Thoracic aorta (tissue), 2 donors: ENCODE results near the gene ASAP2. TPM values are rescaled to one million over a fixed set of nuclear protein-coding genes. Genes with fewer than 3 reads are reported as not detected.
A peak's percentile ranks its signal among the peaks of the same experiment; 100 is the strongest.

ENCODE experiments used
- ATAC-seq: fragments of 150-250 bp; one replicate; pipeline ENCODE4 v1.8.0; 2017; ENCODE audit warnings: low read depth; ENCODE audit not compliant: insufficient number of reproducible peaks, low FRiP score
- DNase-seq: peaks from one replicate; pipeline ENCODE4 v3.0.0-alpha.2; 2020; ENCODE audit warnings: low spot score
- H3K27ac ChIP-seq, 2 donors: fragments of 200-600 bp; sonication (generic); 1 replicate in 1 of 2; 2 replicates in 1 of 2; pipeline ENCODE4 v1.5.1; 2016; ENCODE audit warnings: mild to moderate bottlenecking in 2 of 2, moderate library complexity in 2 of 2
- H3K27me3 ChIP-seq: fragments of 200-600 bp; sonication (generic); replicated peaks from 2 replicates; pipeline ENCODE4 v1.6.0; 2016; ENCODE audit warnings: mild to moderate bottlenecking; ENCODE audit not compliant: insufficient read depth
- H3K36me3 ChIP-seq: fragments of 200-600 bp; sonication (generic); one replicate; pipeline ENCODE4 v1.5.1; 2016
- H3K4me1 ChIP-seq, 2 donors: fragments of 200-600 bp; sonication (generic); 1 replicate in 1 of 2; 2 replicates in 1 of 2; pipeline versions ENCODE4 v1.5.1 to v1.6.0; 2016; ENCODE audit warnings: low read depth in 2 of 2, mild to moderate bottlenecking in 1 of 2; ENCODE audit not compliant: control insufficient read depth in 1 of 2
- H3K4me3 ChIP-seq: fragments of 200-600 bp; sonication (generic); 2 replicates; pipeline ENCODE4 v1.5.1; 2016; ENCODE audit warnings: mild to moderate bottlenecking
- H3K9me3 ChIP-seq: fragments of 200-600 bp; sonication (generic); 2 replicates; pipeline ENCODE4 v1.5.1; 2016
- total RNA-seq, 2 donors: library from RNA; depleted of rRNA; stranded (reverse); fragments of >200 nt; gene quantifications; one replicate each; pipeline versions ENCODE4 v1.1.0 to v1.2.3, GENCODE V29; 2016
- TF ChIP-seq, protein P1 (sequence below): fragments of 200-600 bp; sonication (generic); IDR thresholded peaks from one replicate; pipeline ENCODE4 v1.5.1; 2019; ENCODE audit warnings: antibody characterized with exemption

The ASAP2 gene
- total RNA-seq, 2 donors from 2014 or later, result 58.1 to 102 TPM

DNA sequence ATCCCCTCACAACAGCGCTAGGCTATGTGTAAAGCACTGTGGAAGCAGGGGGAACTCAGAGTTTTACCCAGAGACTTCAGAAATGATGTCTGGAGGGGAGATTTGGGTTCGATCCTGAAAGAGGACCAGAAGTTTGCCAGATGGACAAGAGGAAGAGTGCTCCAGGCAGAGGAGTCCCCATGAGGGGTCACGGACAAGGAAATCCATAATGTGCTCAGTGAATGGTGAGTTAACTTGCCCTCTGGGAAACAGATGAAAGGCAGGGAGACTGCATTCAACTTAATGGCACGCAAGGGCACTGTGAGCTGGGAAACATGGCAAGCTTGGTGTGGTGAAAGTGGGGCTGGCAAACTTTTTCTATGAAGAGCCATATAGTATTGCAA is 6.0 kb upstream of the ASAP2 start:
- Histone ChIP-seq H3K4me1 (peaks cover 0 to 6% of the 10 kb centered on the region in 2 donors), H3K36me3 (no peaks in the 10 kb centered on the region), H3K27me3 (no peaks in the 10 kb centered on the region), H3K9me3 (no peaks in the 10 kb centered on the region), H3K27ac (no peak overlapping the region), H3K4me3 (no peak overlapping the region)
- TF ChIP-seq, protein P1, sequence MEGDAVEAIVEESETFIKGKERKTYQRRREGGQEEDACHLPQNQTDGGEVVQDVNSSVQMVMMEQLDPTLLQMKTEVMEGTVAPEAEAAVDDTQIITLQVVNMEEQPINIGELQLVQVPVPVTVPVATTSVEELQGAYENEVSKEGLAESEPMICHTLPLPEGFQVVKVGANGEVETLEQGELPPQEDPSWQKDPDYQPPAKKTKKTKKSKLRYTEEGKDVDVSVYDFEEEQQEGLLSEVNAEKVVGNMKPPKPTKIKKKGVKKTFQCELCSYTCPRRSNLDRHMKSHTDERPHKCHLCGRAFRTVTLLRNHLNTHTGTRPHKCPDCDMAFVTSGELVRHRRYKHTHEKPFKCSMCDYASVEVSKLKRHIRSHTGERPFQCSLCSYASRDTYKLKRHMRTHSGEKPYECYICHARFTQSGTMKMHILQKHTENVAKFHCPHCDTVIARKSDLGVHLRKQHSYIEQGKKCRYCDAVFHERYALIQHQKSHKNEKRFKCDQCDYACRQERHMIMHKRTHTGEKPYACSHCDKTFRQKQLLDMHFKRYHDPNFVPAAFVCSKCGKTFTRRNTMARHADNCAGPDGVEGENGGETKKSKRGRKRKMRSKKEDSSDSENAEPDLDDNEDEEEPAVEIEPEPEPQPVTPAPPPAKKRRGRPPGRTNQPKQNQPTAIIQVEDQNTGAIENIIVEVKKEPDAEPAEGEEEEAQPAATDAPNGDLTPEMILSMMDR, result no peak
- ATAC-seq (no peak), DNase-seq (no peak)

DNA sequence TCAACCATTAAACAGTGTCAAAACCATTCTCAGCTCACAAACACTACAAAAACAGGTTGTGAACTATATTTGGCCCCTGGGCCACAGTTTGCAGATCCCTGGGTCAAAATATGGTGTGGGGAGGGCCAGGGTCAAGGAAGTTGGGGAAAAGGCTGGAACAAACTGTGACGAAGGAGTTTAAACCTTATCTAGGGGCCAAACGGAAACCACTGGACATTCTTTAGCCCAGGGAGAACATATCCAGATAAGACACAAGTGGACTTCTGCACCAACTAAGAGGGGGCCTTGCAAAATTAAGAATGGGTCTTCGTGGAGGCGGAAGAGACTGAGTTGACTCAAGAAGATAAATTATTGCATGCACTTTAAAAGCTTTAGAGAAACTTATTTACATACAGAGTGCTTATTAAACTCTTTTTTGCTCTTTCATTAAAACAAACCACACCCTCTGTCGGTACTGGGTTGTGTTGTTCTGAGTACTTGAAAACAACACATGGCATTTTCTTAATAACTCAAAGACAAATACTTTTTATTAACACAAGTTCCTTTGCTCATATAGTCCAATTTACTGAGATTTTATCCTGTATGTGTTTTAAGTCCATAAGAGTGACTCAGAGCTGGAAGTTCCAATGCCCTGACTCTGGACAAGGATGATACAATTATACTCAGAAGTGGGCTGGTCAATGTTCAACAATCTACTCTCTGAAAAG is 5.3 kb upstream of the ASAP2 start:
- Histone ChIP-seq H3K27me3 (no peaks in the 10 kb centered on the region), H3K27ac (no peak overlapping the region), H3K9me3 (no peaks in the 10 kb centered on the region), H3K4me1 (peaks cover 3 to 11% of the 10 kb centered on the region in 2 donors), H3K4me3 (no peak overlapping the region), H3K36me3 (no peaks in the 10 kb centered on the region)
- TF ChIP-seq, protein P1, result no peak
- ATAC-seq (no peak), DNase-seq (no peak)

DNA sequence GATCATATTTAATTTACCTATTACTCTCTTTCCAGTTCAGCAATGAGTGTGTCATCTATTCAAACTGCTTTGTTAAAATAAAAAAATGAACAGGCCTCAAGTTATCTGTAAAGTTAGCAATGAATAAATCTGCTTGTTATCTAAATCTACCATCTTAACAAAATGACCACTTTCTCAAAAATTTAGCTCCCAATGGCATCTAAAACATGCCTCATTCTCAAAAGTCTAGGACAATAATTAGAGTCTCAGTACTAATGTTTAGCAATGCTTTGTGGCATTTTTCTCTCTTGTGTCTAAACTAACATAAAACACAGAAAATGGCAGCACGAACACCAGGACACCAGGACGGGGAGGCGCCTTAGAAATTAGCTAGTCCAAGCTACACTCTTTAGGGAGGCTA is 3.6 kb upstream of the ASAP2 start:
- Histone ChIP-seq H3K9me3 (no peaks in the 10 kb centered on the region), H3K27me3 (no peaks in the 10 kb centered on the region), H3K4me3 (no peak overlapping the region), H3K27ac (no peak overlapping the region), H3K36me3 (no peaks in the 10 kb centered on the region), H3K4me1 (peaks cover 3 to 11% of the 10 kb centered on the region in 2 donors)
- ATAC-seq (no peak), DNase-seq (no peak)
- TF ChIP-seq, protein P1, result no peak

DNA sequence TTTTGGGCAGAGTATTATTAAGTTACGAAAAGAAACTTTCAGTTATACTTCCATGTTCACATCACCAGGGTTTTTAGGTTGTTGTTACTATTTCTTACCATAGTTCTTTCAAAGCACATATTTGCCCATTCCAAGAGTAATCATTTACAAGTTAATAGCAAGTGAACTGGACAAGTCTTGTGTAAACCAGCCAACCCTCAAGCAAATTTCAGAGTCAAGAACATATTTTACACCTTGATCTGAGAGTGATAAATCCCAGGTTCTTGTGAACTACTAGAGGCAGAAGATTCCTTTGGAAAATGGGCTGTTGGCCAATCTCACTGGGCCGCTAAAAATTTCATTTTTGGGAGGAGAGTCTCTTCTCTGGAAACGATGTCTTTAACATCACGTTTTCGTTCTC is 2.7 kb upstream of the ASAP2 start:
- no peaks in the 10 kb centered on the region for H3K9me3 ChIP-seq
- no peaks in the 10 kb centered on the region for H3K27me3 ChIP-seq
- ATAC-seq (no peak), DNase-seq (no peak)
- no peak overlapping the region for H3K27ac ChIP-seq
- peaks cover 7 to 12% of the 10 kb centered on the region in 2 donors for H3K4me1 ChIP-seq
- no peaks in the 10 kb centered on the region for H3K36me3 ChIP-seq
- TF ChIP-seq, protein P1, result no peak
- H3K4me3 ChIP-seq, result no peak overlapping the region

DNA sequence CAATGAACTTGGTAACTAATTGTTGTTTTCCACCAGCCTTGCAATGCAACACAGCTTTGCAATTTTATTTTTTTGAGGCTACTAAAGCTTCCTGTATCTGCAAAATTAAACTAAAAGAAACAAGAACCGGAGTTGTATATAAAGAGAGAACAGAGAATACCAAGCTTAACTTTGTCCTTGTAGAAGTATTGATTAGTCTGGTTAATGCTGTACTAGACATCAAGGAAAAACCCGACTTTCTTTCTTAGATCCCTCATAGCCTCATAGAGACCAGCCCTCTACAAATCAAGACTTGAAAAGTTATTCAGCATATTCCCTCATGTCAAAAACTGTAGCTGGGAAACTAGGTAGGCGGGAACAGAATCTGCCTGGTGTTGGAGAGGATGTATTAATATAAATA is 1.7 kb upstream of the ASAP2 start:
- H3K27me3 ChIP-seq, result no peaks in the 10 kb centered on the region
- TF ChIP-seq, protein P1, result no peak
- peaks cover 12 to 23% of the 10 kb centered on the region in 2 donors for H3K4me1 ChIP-seq
- ATAC-seq, result no peak
- H3K4me3 ChIP-seq, result no peak overlapping the region
- H3K9me3 ChIP-seq, result no peaks in the 10 kb centered on the region
- no peaks in the 10 kb centered on the region for H3K36me3 ChIP-seq
- DNase-seq, result no peak
- H3K27ac ChIP-seq, result peak overlapping the region in 1 of 2 donors; percentile 92
